ENCODE results near the gene C9orf153. TPM values are rescaled to one million over a fixed set of nuclear protein-coding genes. Genes with fewer than 3 reads are reported as not detected.

C9orf153 gene
- polyA plus RNA-seq, 1 donor from 2014 or later: not detected

DNA sequence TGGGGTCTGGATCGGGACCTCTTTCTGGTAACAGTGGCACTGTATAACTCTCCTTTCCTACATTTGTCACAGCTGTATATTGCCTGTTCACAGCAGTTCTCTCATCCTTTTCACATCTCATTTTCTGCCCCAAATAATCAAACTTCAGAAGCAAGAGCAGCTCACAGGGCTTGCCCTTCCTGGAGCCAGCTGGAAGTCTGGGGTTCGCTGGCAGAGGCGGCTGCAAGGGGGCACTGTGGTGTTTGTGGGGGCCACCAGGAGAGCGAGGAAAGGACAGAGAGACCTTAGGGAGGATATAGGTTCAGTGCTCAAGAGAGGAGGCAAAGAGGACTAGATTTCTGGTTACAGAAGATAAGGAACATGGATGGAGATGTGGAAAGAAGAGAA, 75.3 kb downstream of the C9orf153 start:
- H4K20me1 ChIP-seq (ENCODE audit: insufficient read depth): no peaks in the 10 kb centered on the region
- H3K27ac ChIP-seq (ENCODE audit: low read length): no peak overlapping the region
- H2AFZ ChIP-seq (ENCODE audit: low read depth, low read length): no peak overlapping the region
- no peak overlapping the region for H3K4me3 ChIP-seq (ENCODE audit: low read length)
- H3K36me3 ChIP-seq (ENCODE audit: insufficient read depth, low read length): no peaks in the 10 kb centered on the region
- no peaks in the 10 kb centered on the region for H3K9me3 ChIP-seq (ENCODE audit: low read length)
- no peaks in the 10 kb centered on the region for H3K9me2 ChIP-seq (ENCODE audit: insufficient read depth, low read length)
- no peaks in the 10 kb centered on the region for H3F3A ChIP-seq (ENCODE audit: insufficient read depth, low read length, poor library complexity, severe bottlenecking)
- H3K9ac ChIP-seq (ENCODE audit: low read length): no peak overlapping the region
- no peaks in the 10 kb centered on the region for H3K79me2 ChIP-seq (replicated peaks; ENCODE audit: insufficient read depth, low read length)
- no peak overlapping the region for H3K4me2 ChIP-seq (ENCODE audit: low read length)
- TF ChIP-seq TAF1 (IDR thresholded peaks at IDR 0.05; ENCODE audit: low read depth) (no peak), MXI1 (conservative IDR thresholded peaks at IDR 0.05; ENCODE audit: poor library complexity, severe bottlenecking) (no peak), POLR2AphosphoS5 (IDR thresholded peaks at IDR 0.05) (no peak), SMC3 (conservative IDR thresholded peaks at IDR 0.05; ENCODE audit: poor library complexity) (no peak)
- TF ChIP-seq, protein P1, sequence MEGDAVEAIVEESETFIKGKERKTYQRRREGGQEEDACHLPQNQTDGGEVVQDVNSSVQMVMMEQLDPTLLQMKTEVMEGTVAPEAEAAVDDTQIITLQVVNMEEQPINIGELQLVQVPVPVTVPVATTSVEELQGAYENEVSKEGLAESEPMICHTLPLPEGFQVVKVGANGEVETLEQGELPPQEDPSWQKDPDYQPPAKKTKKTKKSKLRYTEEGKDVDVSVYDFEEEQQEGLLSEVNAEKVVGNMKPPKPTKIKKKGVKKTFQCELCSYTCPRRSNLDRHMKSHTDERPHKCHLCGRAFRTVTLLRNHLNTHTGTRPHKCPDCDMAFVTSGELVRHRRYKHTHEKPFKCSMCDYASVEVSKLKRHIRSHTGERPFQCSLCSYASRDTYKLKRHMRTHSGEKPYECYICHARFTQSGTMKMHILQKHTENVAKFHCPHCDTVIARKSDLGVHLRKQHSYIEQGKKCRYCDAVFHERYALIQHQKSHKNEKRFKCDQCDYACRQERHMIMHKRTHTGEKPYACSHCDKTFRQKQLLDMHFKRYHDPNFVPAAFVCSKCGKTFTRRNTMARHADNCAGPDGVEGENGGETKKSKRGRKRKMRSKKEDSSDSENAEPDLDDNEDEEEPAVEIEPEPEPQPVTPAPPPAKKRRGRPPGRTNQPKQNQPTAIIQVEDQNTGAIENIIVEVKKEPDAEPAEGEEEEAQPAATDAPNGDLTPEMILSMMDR (IDR thresholded peaks at IDR 0.05; ENCODE audit: poor library complexity, severe bottlenecking): no peak
- H3K27me3 ChIP-seq (ENCODE audit: insufficient read depth, low read depth, low read length): no peaks in the 10 kb centered on the region

GRCh38 chr9:86183229-86184137, 76.0 kb downstream of the C9orf153 start:
- H3K9ac ChIP-seq (ENCODE audit: low read length): no peak overlapping the region
- no peak overlapping the region for H3K27ac ChIP-seq (ENCODE audit: low read length)
- no peak overlapping the region for H3K4me2 ChIP-seq (ENCODE audit: low read length)
- no peaks in the 10 kb centered on the region for H3K79me2 ChIP-seq (replicated peaks; ENCODE audit: insufficient read depth, low read length)
- H3F3A ChIP-seq (ENCODE audit: insufficient read depth, low read length, poor library complexity, severe bottlenecking): no peaks in the 10 kb centered on the region
- no peaks in the 10 kb centered on the region for H3K9me3 ChIP-seq (ENCODE audit: low read length)
- no peak overlapping the region for H2AFZ ChIP-seq (ENCODE audit: low read depth, low read length)
- no peak overlapping the region for H3K4me3 ChIP-seq (ENCODE audit: low read length)
- H4K20me1 ChIP-seq (ENCODE audit: insufficient read depth): no peaks in the 10 kb centered on the region
- H3K36me3 ChIP-seq (ENCODE audit: insufficient read depth, low read length): no peaks in the 10 kb centered on the region
- no peaks in the 10 kb centered on the region for H3K27me3 ChIP-seq (ENCODE audit: insufficient read depth, low read depth, low read length)
- H3K9me2 ChIP-seq (ENCODE audit: insufficient read depth, low read length): no peaks in the 10 kb centered on the region
- TF ChIP-seq TAF1 (IDR thresholded peaks at IDR 0.05; ENCODE audit: low read depth) (no peak), SMC3 (conservative IDR thresholded peaks at IDR 0.05; ENCODE audit: poor library complexity) (no peak), EP300 (conservative IDR thresholded peaks at IDR 0.05; ENCODE audit: poor library complexity, severe bottlenecking) (no peak), EZH2 (IDR thresholded peaks at IDR 0.05; ENCODE audit: borderline replicate concordance, insufficient read depth, low read length, poor library complexity, severe bottlenecking) (no peak), POLR2AphosphoS5 (IDR thresholded peaks at IDR 0.05) (no peak), MXI1 (conservative IDR thresholded peaks at IDR 0.05; ENCODE audit: poor library complexity, severe bottlenecking) (no peak), REST (IDR thresholded peaks at IDR 0.05; ENCODE audit: borderline replicate concordance) (no peak), RAD21 (conservative IDR thresholded peaks at IDR 0.05) (no peak)
- TF ChIP-seq, protein P1 (IDR thresholded peaks at IDR 0.05; ENCODE audit: poor library complexity, severe bottlenecking): no peak
